ENCODE measurements around the gene CHI3L1. TPM values are rescaled to one million over a fixed set of nuclear protein-coding genes. Genes with fewer than 3 reads are reported as not detected.

The CHI3L1 gene
- total and polyA plus RNA-seq, 10 donors = 2.7 to 41.2 (median 15.5) TPM

GRCh38 chr1:203130358-203130985 is 56.0 kb downstream of the CHI3L1 start:
- peaks cover 10 to 59% (median 42%) of the 10 kb centered on the region in 6 donors for H3K4me1 ChIP-seq
- DNase-seq = no peak
- 58 to 90% (median 76%) methylated on average over 3 of the region's 3 CpGs for WGBS, 5 donors
- no peak for TF ChIP-seq CTCF (IDR thresholded peaks at IDR 0.05 in 8 of 11, conservative IDR thresholded peaks at IDR 0.05 in 3 of 11)
- TF ChIP-seq POLR2A (IDR thresholded peaks at IDR 0.05) = no peak
- TF ChIP-seq POLR2AphosphoS5 (IDR thresholded peaks at IDR 0.05) = no peak
- peak overlapping the region in 1 of 8 donors; percentile 9 for H3K27ac ChIP-seq
- peaks cover 0 to 83% (median 23%) of the 10 kb centered on the region in 7 donors for H3K27me3 ChIP-seq (replicated peaks in 1 of 7)
- H3K36me3 ChIP-seq = no peaks in the 10 kb centered on the region
- H3K9me3 ChIP-seq = no peaks in the 10 kb centered on the region
- H3K4me3 ChIP-seq = no peak overlapping the region
- intact Hi-C loops (cut with DNase I; ENCODE audit: low total_unique reads) = no loop called here

- H3K27me3 ChIP-seq (replicated peaks in 1 of 7) = peaks cover 0 to 87% (median 23%) of the 10 kb centered on the region in 7 donors
Observed at GRCh38 chr1:203129501-203130231, 56.8 kb downstream of the CHI3L1 start.

More at GRCh38 chr1:203129501-203130231, 56.8 kb downstream of the CHI3L1 start:
- Histone ChIP-seq H3K27ac (peak overlapping the region in 2 of 8 donors; percentile 9 to 14), H3K36me3 (no peaks in the 10 kb centered on the region), H3K4me1 (peaks cover 9 to 62% (median 44%) of the 10 kb centered on the region in 6 donors), H3K9me3 (no peaks in the 10 kb centered on the region), H3K4me3 (peak overlapping the region in 3 of 8 donors; percentile 35 to 64 (median 45))
- TF ChIP-seq POLR2AphosphoS5 (IDR thresholded peaks at IDR 0.05) (no peak), CTCF (IDR thresholded peaks at IDR 0.05 in 8 of 11, conservative IDR thresholded peaks at IDR 0.05 in 3 of 11) (no peak), POLR2A (IDR thresholded peaks at IDR 0.05) (no peak)
- DNase-seq = no peak
- 56 to 68% (median 63%) methylated on average over 7 of the region's 7 CpGs for WGBS, 5 donors
- intact Hi-C loops (cut with DNase I; ENCODE audit: low total_unique reads) = no loop called here

Other genes starting within 250 kb of the CHI3L1 start
- 100 to 1,000 TPM in 5 of 7 donors, 10 to 100 TPM in 2; 90.9 to 167 (median 128) TPM for gene ADIPOR1, start 228.4 kb downstream of the CHI3L1 start, total RNA-seq
- gene ADIPOR1, start 228.4 kb downstream of the CHI3L1 start, polyA plus RNA-seq = 10 to 100 TPM; 34.0 to 57.6 (median 39.7) TPM
- 10 to 100 TPM; 41.1 to 60.5 (median 51.4) TPM for gene CYB5R1, start 219.4 kb downstream of the CHI3L1 start, total RNA-seq
- gene CYB5R1, start 219.4 kb downstream of the CHI3L1 start, polyA plus RNA-seq = 10 to 100 TPM; 26.2 to 29.9 (median 28.9) TPM
- 10 to 100 TPM; 47.6 to 61.9 (median 55.8) TPM for gene TMEM183A, start 179.3 kb downstream of the CHI3L1 start, total RNA-seq
- 10 to 100 TPM; 30.3 to 40.7 (median 35.1) TPM for gene TMEM183A, start 179.3 kb downstream of the CHI3L1 start, polyA plus RNA-seq
- gene PPFIA4, start 160.2 kb downstream of the CHI3L1 start, total RNA-seq = 10 to 100 TPM in 2 of 7 donors, 1 to 10 TPM in 5; 2.5 to 12.0 (median 6.6) TPM
- 1 to 10 TPM in 1 of 3 donors, under 1 TPM in 2; 0.21 to 2.2 (median 0.52) TPM for gene PPFIA4, start 160.2 kb downstream of the CHI3L1 start, polyA plus RNA-seq
- not detected for gene MYOG, start 100.7 kb downstream of the CHI3L1 start, total RNA-seq
- not detected for gene MYOG, start 100.7 kb downstream of the CHI3L1 start, polyA plus RNA-seq
- 10 to 100 TPM in 3 of 7 donors, 1 to 10 TPM in 4; 3.7 to 13.5 (median 8.5) TPM for gene ADORA1, start 59.0 kb downstream of the CHI3L1 start, total RNA-seq
- 1 to 10 TPM in 2 of 3 donors, under 1 TPM in 1; 0.37 to 3.2 (median 1.0) TPM for gene ADORA1, start 59.0 kb downstream of the CHI3L1 start, polyA plus RNA-seq
- 1 to 10 TPM in 1 of 7 donors, under 1 TPM in 3, not detected in 3; 0.32 to 2.7 (median 0.74) TPM for gene MYBPH, start 10.9 kb downstream of the CHI3L1 start, total RNA-seq
- gene MYBPH, start 10.9 kb downstream of the CHI3L1 start, polyA plus RNA-seq = under 1 TPM; 0.09 to 0.23 (median 0.22) TPM
- 10 to 100 TPM in 2 of 7 donors, 1 to 10 TPM in 5; 2.2 to 31.0 (median 7.8) TPM for gene CHIT1, start 43.0 kb upstream of the CHI3L1 start, total RNA-seq
- 100 to 1,000 TPM in 1 of 3 donors, 1 to 10 TPM in 2; 2.0 to 165 (median 2.2) TPM for gene CHIT1, start 43.0 kb upstream of the CHI3L1 start, polyA plus RNA-seq
- 100 to 1,000 TPM; 104 to 186 (median 153) TPM for gene BTG2, start 118.8 kb upstream of the CHI3L1 start, total RNA-seq
- 10 to 100 TPM; 55.5 to 93.1 (median 69.3) TPM for gene BTG2, start 118.8 kb upstream of the CHI3L1 start, polyA plus RNA-seq
- gene FMOD, start 164.4 kb upstream of the CHI3L1 start, total RNA-seq = 10 to 100 TPM; 11.6 to 30.0 (median 21.1) TPM
- gene FMOD, start 164.4 kb upstream of the CHI3L1 start, polyA plus RNA-seq = 1 to 10 TPM; 4.5 to 8.4 (median 4.9) TPM